Suprapubic skin (tissue), 4 donors: ENCODE results near the gene CYFIP1. TPM values are rescaled to one million over a fixed set of nuclear protein-coding genes. Genes with fewer than 3 reads are reported as not detected.

Experiments
- DNase-seq, 2 donors: peaks; one replicate each; pipeline ENCODE4 v3.0.0-alpha.2; 2019; ENCODE audit warnings: low spot score in 2 of 2
- H3K27ac ChIP-seq: fragments of 200-600 bp; sonication (generic); one replicate; pipeline ENCODE4 v1.5.1; 2019
- H3K27me3 ChIP-seq: fragments of 200-600 bp; sonication (generic); one replicate; pipeline ENCODE4 v1.5.1; 2019
- H3K36me3 ChIP-seq: fragments of 200-600 bp; sonication (generic); one replicate; pipeline ENCODE4 v1.5.1; 2019
- H3K4me1 ChIP-seq: fragments of 200-600 bp; sonication (generic); one replicate; pipeline ENCODE4 v1.5.1; 2019
- H3K4me3 ChIP-seq: fragments of 200-600 bp; sonication (generic); one replicate; pipeline ENCODE4 v1.5.1; 2019; ENCODE audit warnings: mild to moderate bottlenecking
- H3K9me3 ChIP-seq: fragments of 200-600 bp; sonication (generic); one replicate; pipeline ENCODE4 v1.5.1; 2019
- CTCF ChIP-seq, 2 donors: fragments of 200-600 bp in 1 of 2; fragments of 450-650 bp in 1 of 2; sonication (generic) in 1 of 2; IDR thresholded peaks; one replicate each; pipeline ENCODE4 v1.5.1; 2016 to 2019; ENCODE audit warnings: antibody characterized with exemption in 2 of 2, mild to moderate bottlenecking in 1 of 2, moderate library complexity in 1 of 2
- EP300 ChIP-seq: sonication (generic); formaldehyde crosslinking; IDR thresholded peaks from one replicate; pipeline ENCODE4 v1.6.1; 2017; ENCODE audit warnings: antibody characterized with exemption
- POLR2A ChIP-seq, 2 donors: fragments of 450-650 bp; IDR thresholded peaks; one replicate each; pipeline ENCODE4 v1.6.1; 2017; ENCODE audit warnings: antibody characterized with exemption in 2 of 2, mild to moderate bottlenecking in 2 of 2, moderate library complexity in 2 of 2
- POLR2AphosphoS5 ChIP-seq, 3 donors: sonication (generic); formaldehyde crosslinking; IDR thresholded peaks; one replicate each; pipeline ENCODE4 v1.6.1; 2017; ENCODE audit warnings: antibody characterized with exemption in 3 of 3
- WGBS: methylation state at CpG from one replicate; pipeline ENCODE4 v1.1.5; 2018; 5-methylcytosine and 5-hydroxymethylcytosine counted together
- total RNA-seq, 4 donors: library from RNA; depleted of rRNA; stranded (reverse); fragments of >200 nt; gene quantifications; one replicate each; pipeline ENCODE4 v1.1.0, GENCODE V29; 2016

Gene CYFIP1
- total RNA-seq, 4 donors from 2014 or later = 77.5 to 106 (median 99.4) TPM

- Histone ChIP-seq H3K9me3 (no peaks in the 10 kb centered on the region), H3K27me3 (no peaks in the 10 kb centered on the region), H3K4me3 (no peak overlapping the region), H3K27ac (no peak overlapping the region), H3K36me3 (no peaks in the 10 kb centered on the region), H3K4me1 (peaks cover 62% of the 10 kb centered on the region)
- TF ChIP-seq POLR2A (IDR thresholded peaks at IDR 0.05) (no peak), CTCF (IDR thresholded peaks at IDR 0.05) (no peak), POLR2AphosphoS5 (IDR thresholded peaks at IDR 0.05) (no peak), EP300 (no peak)
- peak in 1 of 2 donors; percentile 52 for DNase-seq
- WGBS = 75% methylated on average over 19 of the region's 21 CpGs
These were observed 27.2 kb downstream of the CYFIP1 start for GRCh38 chr15:22952796-22953579.

- TF ChIP-seq EP300 (no peak), POLR2AphosphoS5 (IDR thresholded peaks at IDR 0.05) (no peak)
- H3K36me3 ChIP-seq = peaks cover under 1% of the 10 kb centered on the region
- peaks cover 65% of the 10 kb centered on the region for H3K4me1 ChIP-seq
- 90% methylated on average over 20 of the region's 39 CpGs for WGBS
- no peaks in the 10 kb centered on the region for H3K27me3 ChIP-seq
- H3K27ac ChIP-seq = no peak overlapping the region
- peak in 1 of 2 donors; percentile 56 for DNase-seq
- H3K4me3 ChIP-seq = no peak overlapping the region
- no peaks in the 10 kb centered on the region for H3K9me3 ChIP-seq
These were observed 28.5 kb downstream of the CYFIP1 start for GRCh38 chr15:22951381-22952280.

- TF ChIP-seq CTCF (IDR thresholded peaks at IDR 0.05) (no peak), POLR2A (IDR thresholded peaks at IDR 0.05) (no peak), POLR2AphosphoS5 (IDR thresholded peaks at IDR 0.05) (no peak), EP300 (no peak)
- no peaks in the 10 kb centered on the region for H3K9me3 ChIP-seq
- peaks cover 59% of the 10 kb centered on the region for H3K4me1 ChIP-seq
- H3K27ac ChIP-seq = no peak overlapping the region
- no peak overlapping the region for H3K4me3 ChIP-seq
- peaks cover 6% of the 10 kb centered on the region for H3K36me3 ChIP-seq
- peak in 1 of 2 donors; percentile 59 for DNase-seq
- 98% methylated on average over 13 of the region's 16 CpGs for WGBS
- no peaks in the 10 kb centered on the region for H3K27me3 ChIP-seq
These were observed 29.2 kb downstream of the CYFIP1 start for GRCh38 chr15:22951031-22951380.

GRCh38 chr15:22950256-22950990 lies 29.7 kb downstream of the CYFIP1 start:
- WGBS = 84% methylated on average over 25 of the region's 25 CpGs
- Histone ChIP-seq H3K36me3 (peaks cover 10% of the 10 kb centered on the region), H3K4me1 (peaks cover 53% of the 10 kb centered on the region), H3K27me3 (no peaks in the 10 kb centered on the region), H3K4me3 (no peak overlapping the region), H3K27ac (peak overlapping the region; percentile 4), H3K9me3 (no peaks in the 10 kb centered on the region)
- no peak for TF ChIP-seq CTCF (IDR thresholded peaks at IDR 0.05)
- no peak for TF ChIP-seq POLR2A (IDR thresholded peaks at IDR 0.05)
- TF ChIP-seq EP300 = no peak
- no peak for TF ChIP-seq POLR2AphosphoS5 (IDR thresholded peaks at IDR 0.05)
- DNase-seq = peak in 1 of 2 donors; percentile 42

GRCh38 chr15:22949074-22949547 lies 31.1 kb downstream of the CYFIP1 start:
- 24% methylated on average over 15 of the region's 21 CpGs for WGBS

More at GRCh38 chr15:22949074-22949547, 31.1 kb downstream of the CYFIP1 start:
- peaks cover 58% of the 10 kb centered on the region for H3K4me1 ChIP-seq
- no peaks in the 10 kb centered on the region for H3K9me3 ChIP-seq
- peaks cover 19% of the 10 kb centered on the region for H3K36me3 ChIP-seq
- DNase-seq = peak in 1 of 2 donors; percentile 81
- H3K27ac ChIP-seq = peak overlapping the region; percentile 7
- peak in 1 of 3 donors; percentile 55 for TF ChIP-seq POLR2AphosphoS5 (IDR thresholded peaks at IDR 0.05)
- no peak for TF ChIP-seq CTCF (IDR thresholded peaks at IDR 0.05)
- H3K4me3 ChIP-seq = no peak overlapping the region
- H3K27me3 ChIP-seq = no peaks in the 10 kb centered on the region
